WTC11 (cell line): ENCODE results near the gene AOC1. TPM values are rescaled to one million over a fixed set of nuclear protein-coding genes. Genes with fewer than 3 reads are reported as not detected.

Source experiments
- ATAC-seq: fragments of 200-7000 bp; cut with Tn5 transposase; 2 replicates; pipeline ENCODE4 v1.10.0; 2021; ENCODE audit warnings: mild to moderate bottlenecking, moderate library complexity
- CTCF ChIA-PET: fragments of 300-600 bp; sonication (Branson Sonifier 250); formaldehyde crosslinking; loops from one replicate; lab custom pipeline; 2021; ENCODE audit warnings: antibody characterized with exemption; lab: Charles Lee
- POLR2A ChIA-PET: fragments of 350-600 bp; sonication (Branson Sonifier 250); formaldehyde crosslinking; loops from one replicate; lab custom pipeline; 2021; ENCODE audit warnings: antibody characterized with exemption; lab: Charles Lee
- DNase-seq: peaks from one replicate; pipeline ENCODE4 v3.0.0; 2021; ENCODE audit warnings: low spot score
- H3K27ac Mint-ChIP-seq: 2 replicates; pipeline ENCODE4 v1.8.0; 2021; ENCODE audit warnings: mixed read lengths
- H3K27me3 Mint-ChIP-seq: 2 replicates; pipeline ENCODE4 v1.8.0; 2021; ENCODE audit warnings: low read depth, mild to moderate bottlenecking, moderate library complexity, mixed read lengths
- H3K36me3 Mint-ChIP-seq: 2 replicates; pipeline ENCODE4 v1.8.0; 2021; ENCODE audit warnings: mixed read lengths
- H3K4me1 Mint-ChIP-seq: 2 replicates; pipeline ENCODE4 v1.8.0; 2022; ENCODE audit warnings: mixed read lengths
- H3K4me3 Mint-ChIP-seq: 2 replicates; pipeline ENCODE4 v1.8.0; 2021; ENCODE audit warnings: mild to moderate bottlenecking, moderate library complexity, mixed read lengths
- H3K9me3 Mint-ChIP-seq: 2 replicates; pipeline ENCODE4 v1.8.0; 2021; ENCODE audit warnings: mixed read lengths
- ELF4 ChIP-seq: sonication (generic); formaldehyde crosslinking; IDR thresholded peaks from 2 replicates; pipeline ENCODE4 v1.8.1; 2022; ENCODE audit warnings: low read depth, mild to moderate bottlenecking, moderate library complexity, missing genetic modification reagents
- ESRRA ChIP-seq: sonication (generic); formaldehyde crosslinking; IDR thresholded peaks from 2 replicates; pipeline ENCODE4 v1.8.1; 2022; ENCODE audit warnings: mild to moderate bottlenecking, missing genetic modification reagents, borderline replicate concordance
- ETV6 ChIP-seq: sonication (generic); formaldehyde crosslinking; IDR thresholded peaks from 2 replicates; pipeline ENCODE4 v1.8.1; 2022; ENCODE audit warnings: mild to moderate bottlenecking, missing genetic modification reagents
- FOXJ3 ChIP-seq: sonication (generic); formaldehyde crosslinking; IDR thresholded peaks from 2 replicates; pipeline ENCODE4 v1.9.0; 2021; ENCODE audit warnings: missing genetic modification reagents, mild to moderate bottlenecking, borderline replicate concordance
- FOXP1 ChIP-seq: sonication (generic); formaldehyde crosslinking; IDR thresholded peaks from 2 replicates; pipeline ENCODE4 v1.8.0; 2022; ENCODE audit warnings: missing genetic modification reagents, mild to moderate bottlenecking, moderate library complexity, borderline replicate concordance
- IRF2 ChIP-seq: sonication (generic); formaldehyde crosslinking; IDR thresholded peaks from 2 replicates; pipeline ENCODE4 v1.8.0; 2022; ENCODE audit warnings: low read depth, missing genetic modification reagents, borderline replicate concordance
- NFE2L1 ChIP-seq: sonication (generic); formaldehyde crosslinking; IDR thresholded peaks from 2 replicates; pipeline ENCODE4 v1.8.1; 2023; ENCODE audit warnings: missing genetic modification reagents
- NFYB ChIP-seq: sonication (generic); formaldehyde crosslinking; conservative IDR thresholded peaks from 2 replicates; pipeline ENCODE4 v1.8.0; 2022; ENCODE audit warnings: low read depth, missing genetic modification reagents
- NR2C2 ChIP-seq: sonication (generic); formaldehyde crosslinking; IDR thresholded peaks from 2 replicates; pipeline ENCODE4 v1.8.0; 2022; ENCODE audit warnings: mild to moderate bottlenecking, missing genetic modification reagents
- NR3C1 ChIP-seq: sonication (generic); formaldehyde crosslinking; conservative IDR thresholded peaks from 2 replicates; pipeline ENCODE4 v1.8.1; 2023; ENCODE audit warnings: low read depth, mild to moderate bottlenecking, missing genetic modification reagents
- PRRX2 ChIP-seq: fragments of 250-450 bp; sonication (Bioruptor Pico); IDR thresholded peaks from 2 replicates; pipeline ENCODE4 v1.8.0; 2021; ENCODE audit warnings: mild to moderate bottlenecking
- TCF7 ChIP-seq: sonication (generic); formaldehyde crosslinking; IDR thresholded peaks from 2 replicates; pipeline ENCODE4 v1.8.0; 2022; ENCODE audit warnings: mild to moderate bottlenecking, low read depth, missing genetic modification reagents, moderate library complexity
- TEAD4 ChIP-seq: sonication (generic); formaldehyde crosslinking; IDR thresholded peaks from 2 replicates; pipeline ENCODE4 v1.8.0; 2022; ENCODE audit warnings: mild to moderate bottlenecking, missing genetic modification reagents
- ZBTB21 ChIP-seq: sonication (generic); formaldehyde crosslinking; IDR thresholded peaks from 2 replicates; pipeline ENCODE4 v1.8.1; 2023; ENCODE audit warnings: mild to moderate bottlenecking, missing genetic modification reagents, borderline replicate concordance
- ZNF232 ChIP-seq: sonication (generic); formaldehyde crosslinking; IDR thresholded peaks from 2 replicates; pipeline ENCODE4 v1.8.0; 2022; ENCODE audit warnings: mild to moderate bottlenecking, missing genetic modification reagents
- total RNA-seq: library from RNA; stranded (reverse); gene quantifications from 3 replicates; pipeline ENCODE4 v1.2.3, GENCODE V29; 2021
- TF ChIP-seq, protein P1 (sequence below): sonication (generic); formaldehyde crosslinking; IDR thresholded peaks from 2 replicates; pipeline ENCODE4 v1.8.1; 2023; ENCODE audit warnings: mild to moderate bottlenecking, moderate library complexity, missing genetic modification reagents
- TF ChIP-seq, protein P2 (sequence below): sonication (generic); formaldehyde crosslinking; IDR thresholded peaks from 2 replicates; pipeline ENCODE4 v1.8.0; 2022; ENCODE audit warnings: mild to moderate bottlenecking, missing genetic modification reagents
- TF ChIP-seq, protein P3 (sequence below): sonication (generic); formaldehyde crosslinking; IDR thresholded peaks from 2 replicates; pipeline ENCODE4 v1.8.0; 2022; ENCODE audit warnings: mild to moderate bottlenecking, missing genetic modification reagents
- TF ChIP-seq, protein P4 (sequence below): fragments of 250-450 bp; sonication (Bioruptor Pico); conservative IDR thresholded peaks from 2 replicates; pipeline ENCODE4 v1.9.0; 2021; ENCODE audit warnings: mild to moderate bottlenecking
- TF ChIP-seq, protein P5 (sequence below): sonication (generic); formaldehyde crosslinking; IDR thresholded peaks from 2 replicates; pipeline ENCODE4 v1.8.1; 2022; ENCODE audit warnings: missing genetic modification reagents, borderline replicate concordance
- TF ChIP-seq, protein P6 (sequence below): fragments of 250-450 bp; sonication (Bioruptor Pico); IDR thresholded peaks from 2 replicates; pipeline ENCODE4 v1.9.0; 2021; ENCODE audit warnings: mild to moderate bottlenecking
- TF ChIP-seq, protein P7 (sequence below): sonication (generic); formaldehyde crosslinking; IDR thresholded peaks from 2 replicates; pipeline ENCODE4 v1.8.1; 2022; ENCODE audit warnings: mild to moderate bottlenecking, moderate library complexity, missing genetic modification reagents

Gene AOC1
- total RNA-seq, 1 experiment from 2014 or later, result 0.17 TPM

DNA sequence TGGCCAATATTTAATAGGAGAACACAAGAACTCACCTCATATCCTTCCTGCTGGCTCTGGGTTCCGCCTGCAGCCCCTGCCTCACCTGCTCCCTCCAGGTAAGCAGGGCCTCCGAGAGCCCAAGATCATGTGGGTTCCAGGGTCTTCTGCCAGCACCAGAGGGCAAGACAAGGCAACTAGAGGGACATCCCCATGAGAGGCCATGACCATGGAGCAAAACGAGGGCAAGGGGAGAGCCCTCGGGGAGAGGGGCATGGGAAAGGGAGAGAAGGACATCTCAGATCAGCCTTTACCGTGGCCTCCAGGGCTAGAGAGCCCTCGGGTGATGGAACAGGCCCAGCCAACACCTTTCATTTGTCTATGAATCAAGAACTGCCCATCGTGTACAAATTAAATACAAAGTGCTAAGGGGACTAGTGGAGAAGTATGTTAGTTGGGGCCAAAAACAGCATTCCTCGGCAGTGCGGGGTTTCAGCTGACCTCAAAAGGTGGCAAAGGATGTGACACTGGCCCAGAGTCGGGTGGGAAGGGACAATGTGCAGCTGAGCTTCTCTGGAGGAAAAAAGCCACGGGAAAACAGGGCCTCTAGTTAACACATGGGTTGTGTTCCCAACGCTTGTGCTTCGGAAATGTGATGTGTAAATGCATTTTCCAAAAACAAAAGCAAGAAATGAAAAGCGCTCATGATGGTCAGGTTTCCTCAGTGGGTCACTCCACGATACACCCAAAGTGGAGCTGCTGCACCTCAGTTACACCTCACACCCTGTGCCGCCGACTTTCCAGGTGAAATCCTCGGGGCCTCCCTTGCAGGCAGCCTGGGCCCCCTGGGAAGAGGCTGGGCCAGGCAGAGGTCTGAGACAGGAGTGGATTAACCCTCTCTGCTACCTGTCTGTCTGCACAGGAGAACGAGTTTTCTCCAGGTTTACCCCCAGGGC, 2.0 kb downstream of the AOC1 start (continued):
- TF ChIP-seq, protein P1, sequence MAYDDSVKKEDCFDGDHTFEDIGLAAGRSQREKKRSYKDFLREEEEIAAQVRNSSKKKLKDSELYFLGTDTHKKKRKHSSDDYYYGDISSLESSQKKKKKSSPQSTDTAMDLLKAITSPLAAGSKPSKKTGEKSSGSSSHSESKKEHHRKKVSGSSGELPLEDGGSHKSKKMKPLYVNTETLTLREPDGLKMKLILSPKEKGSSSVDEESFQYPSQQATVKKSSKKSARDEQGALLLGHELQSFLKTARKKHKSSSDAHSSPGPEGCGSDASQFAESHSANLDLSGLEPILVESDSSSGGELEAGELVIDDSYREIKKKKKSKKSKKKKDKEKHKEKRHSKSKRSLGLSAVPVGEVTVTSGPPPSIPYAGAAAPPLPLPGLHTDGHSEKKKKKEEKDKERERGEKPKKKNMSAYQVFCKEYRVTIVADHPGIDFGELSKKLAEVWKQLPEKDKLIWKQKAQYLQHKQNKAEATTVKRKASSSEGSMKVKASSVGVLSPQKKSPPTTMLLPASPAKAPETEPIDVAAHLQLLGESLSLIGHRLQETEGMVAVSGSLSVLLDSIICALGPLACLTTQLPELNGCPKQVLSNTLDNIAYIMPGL (CRISPR knock-in tag), result no peak
- TF ChIP-seq TCF7 (CRISPR knock-in tag), result no peak
- no peak for TF ChIP-seq ESRRA
- TF ChIP-seq, protein P2, sequence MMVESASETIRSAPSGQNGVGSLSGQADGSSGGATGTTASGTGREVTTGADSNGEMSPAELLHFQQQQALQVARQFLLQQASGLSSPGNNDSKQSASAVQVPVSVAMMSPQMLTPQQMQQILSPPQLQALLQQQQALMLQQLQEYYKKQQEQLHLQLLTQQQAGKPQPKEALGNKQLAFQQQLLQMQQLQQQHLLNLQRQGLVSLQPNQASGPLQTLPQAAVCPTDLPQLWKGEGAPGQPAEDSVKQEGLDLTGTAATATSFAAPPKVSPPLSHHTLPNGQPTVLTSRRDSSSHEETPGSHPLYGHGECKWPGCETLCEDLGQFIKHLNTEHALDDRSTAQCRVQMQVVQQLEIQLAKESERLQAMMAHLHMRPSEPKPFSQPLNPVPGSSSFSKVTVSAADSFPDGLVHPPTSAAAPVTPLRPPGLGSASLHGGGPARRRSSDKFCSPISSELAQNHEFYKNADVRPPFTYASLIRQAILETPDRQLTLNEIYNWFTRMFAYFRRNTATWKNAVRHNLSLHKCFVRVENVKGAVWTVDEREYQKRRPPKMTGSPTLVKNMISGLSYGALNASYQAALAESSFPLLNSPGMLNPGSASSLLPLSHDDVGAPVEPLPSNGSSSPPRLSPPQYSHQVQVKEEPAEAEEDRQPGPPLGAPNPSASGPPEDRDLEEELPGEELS (CRISPR knock-in tag), result no peak
- TF ChIP-seq NFE2L1 (CRISPR knock-in tag), result no peak
- no peak for TF ChIP-seq FOXP1 (CRISPR knock-in tag)
- TF ChIP-seq ELF4 (CRISPR knock-in tag), result no peak
- no peak for TF ChIP-seq NR3C1 (CRISPR knock-in tag)

DNA sequence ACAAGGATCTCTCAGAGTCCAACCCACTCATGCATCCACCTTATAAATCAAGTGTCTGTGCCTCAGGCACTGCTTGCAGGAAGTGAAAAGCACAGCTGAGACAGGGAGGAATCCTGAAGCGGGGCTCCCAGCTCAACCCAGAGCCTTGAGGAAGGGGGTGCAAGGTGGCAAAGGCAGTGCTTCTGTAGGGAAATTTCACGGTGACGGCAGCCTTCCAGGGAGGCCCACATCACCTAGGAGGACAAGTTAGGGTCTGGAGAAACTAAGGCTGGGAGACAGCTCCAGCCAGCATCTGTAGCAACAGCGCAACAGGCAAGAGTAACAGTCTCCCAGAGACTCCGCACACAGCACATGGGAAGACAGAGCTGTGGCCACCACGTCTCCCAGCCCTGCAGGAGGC, 2.7 kb downstream of the AOC1 start:
- Mint-ChIP-seq H3K4me1 (peaks cover 8% of the 10 kb centered on the region), H3K27me3 (peaks cover 5% of the 10 kb centered on the region), H3K36me3 (no peaks in the 10 kb centered on the region), H3K4me3 (no peak overlapping the region), H3K9me3 (no peaks in the 10 kb centered on the region), H3K27ac (no peak overlapping the region)
- DNase-seq, result no peak
- no peak for ATAC-seq
- ChIA-PET CTCF (interaction anchor here (1.2 to 1.8 kb wide), 2 partner anchors 21 to 43 kb away, joined by 5 to 9 read pairs; no protein-coding TSS in a partner anchor), POLR2A (no interaction called here)
- TF ChIP-seq ZBTB21 (CRISPR knock-in tag) (no peak), PRRX2 (CRISPR knock-in tag) (no peak), ETV6 (CRISPR knock-in tag) (no peak), IRF2 (CRISPR knock-in tag) (no peak), NFYB (CRISPR knock-in tag) (no peak), NR2C2 (CRISPR knock-in tag) (no peak), TEAD4 (CRISPR knock-in tag) (no peak), FOXJ3 (CRISPR knock-in tag) (no peak), ZNF232 (CRISPR knock-in tag) (no peak)
- TF ChIP-seq, protein P3, sequence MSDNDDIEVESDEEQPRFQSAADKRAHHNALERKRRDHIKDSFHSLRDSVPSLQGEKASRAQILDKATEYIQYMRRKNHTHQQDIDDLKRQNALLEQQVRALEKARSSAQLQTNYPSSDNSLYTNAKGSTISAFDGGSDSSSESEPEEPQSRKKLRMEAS, result no peak
- TF ChIP-seq, protein P4, sequence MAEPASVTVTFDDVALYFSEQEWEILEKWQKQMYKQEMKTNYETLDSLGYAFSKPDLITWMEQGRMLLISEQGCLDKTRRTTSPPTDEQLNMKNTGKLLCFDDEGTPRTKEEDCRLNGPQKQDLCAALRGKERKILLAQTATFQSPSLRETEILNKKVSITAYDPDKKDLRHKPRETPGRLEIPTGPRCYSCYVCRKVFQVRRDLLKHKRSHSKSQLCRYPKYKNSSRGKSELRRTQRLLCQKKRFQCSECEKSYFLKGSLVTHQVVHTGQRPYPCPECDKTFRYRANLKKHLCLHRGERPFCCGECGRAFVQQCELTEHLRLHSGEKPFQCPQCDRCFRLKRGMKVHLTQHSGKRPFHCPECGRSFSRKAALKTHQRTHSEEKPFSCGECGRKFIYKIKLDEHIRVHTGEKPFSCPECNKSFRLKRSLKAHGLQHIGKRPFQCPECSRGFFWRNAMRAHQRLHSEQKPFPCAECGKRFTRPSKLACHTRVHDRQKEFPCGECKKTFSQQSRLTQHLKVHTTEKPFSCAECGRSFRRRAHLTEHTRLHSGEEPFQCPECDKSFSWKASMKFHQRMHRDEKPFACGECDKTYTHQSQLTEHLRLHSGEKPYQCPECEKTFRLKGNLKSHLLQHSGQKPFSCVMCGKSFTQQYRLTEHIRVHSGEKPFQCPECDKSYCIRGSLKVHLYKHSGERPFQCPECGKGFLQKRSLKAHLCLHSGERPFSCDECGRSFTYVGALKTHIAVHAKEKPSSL (CRISPR knock-in tag), result no peak
- TF ChIP-seq, protein P5, sequence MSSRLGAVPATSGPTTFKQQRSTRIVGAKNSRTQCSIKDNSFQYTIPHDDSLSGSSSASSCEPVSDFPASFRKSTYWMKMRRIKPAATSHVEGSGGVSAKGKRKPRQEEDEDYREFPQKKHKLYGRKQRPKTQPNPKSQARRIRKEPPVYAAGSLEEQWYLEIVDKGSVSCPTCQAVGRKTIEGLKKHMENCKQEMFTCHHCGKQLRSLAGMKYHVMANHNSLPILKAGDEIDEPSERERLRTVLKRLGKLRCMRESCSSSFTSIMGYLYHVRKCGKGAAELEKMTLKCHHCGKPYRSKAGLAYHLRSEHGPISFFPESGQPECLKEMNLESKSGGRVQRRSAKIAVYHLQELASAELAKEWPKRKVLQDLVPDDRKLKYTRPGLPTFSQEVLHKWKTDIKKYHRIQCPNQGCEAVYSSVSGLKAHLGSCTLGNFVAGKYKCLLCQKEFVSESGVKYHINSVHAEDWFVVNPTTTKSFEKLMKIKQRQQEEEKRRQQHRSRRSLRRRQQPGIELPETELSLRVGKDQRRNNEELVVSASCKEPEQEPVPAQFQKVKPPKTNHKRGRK, result no peak
- TF ChIP-seq, protein P6, sequence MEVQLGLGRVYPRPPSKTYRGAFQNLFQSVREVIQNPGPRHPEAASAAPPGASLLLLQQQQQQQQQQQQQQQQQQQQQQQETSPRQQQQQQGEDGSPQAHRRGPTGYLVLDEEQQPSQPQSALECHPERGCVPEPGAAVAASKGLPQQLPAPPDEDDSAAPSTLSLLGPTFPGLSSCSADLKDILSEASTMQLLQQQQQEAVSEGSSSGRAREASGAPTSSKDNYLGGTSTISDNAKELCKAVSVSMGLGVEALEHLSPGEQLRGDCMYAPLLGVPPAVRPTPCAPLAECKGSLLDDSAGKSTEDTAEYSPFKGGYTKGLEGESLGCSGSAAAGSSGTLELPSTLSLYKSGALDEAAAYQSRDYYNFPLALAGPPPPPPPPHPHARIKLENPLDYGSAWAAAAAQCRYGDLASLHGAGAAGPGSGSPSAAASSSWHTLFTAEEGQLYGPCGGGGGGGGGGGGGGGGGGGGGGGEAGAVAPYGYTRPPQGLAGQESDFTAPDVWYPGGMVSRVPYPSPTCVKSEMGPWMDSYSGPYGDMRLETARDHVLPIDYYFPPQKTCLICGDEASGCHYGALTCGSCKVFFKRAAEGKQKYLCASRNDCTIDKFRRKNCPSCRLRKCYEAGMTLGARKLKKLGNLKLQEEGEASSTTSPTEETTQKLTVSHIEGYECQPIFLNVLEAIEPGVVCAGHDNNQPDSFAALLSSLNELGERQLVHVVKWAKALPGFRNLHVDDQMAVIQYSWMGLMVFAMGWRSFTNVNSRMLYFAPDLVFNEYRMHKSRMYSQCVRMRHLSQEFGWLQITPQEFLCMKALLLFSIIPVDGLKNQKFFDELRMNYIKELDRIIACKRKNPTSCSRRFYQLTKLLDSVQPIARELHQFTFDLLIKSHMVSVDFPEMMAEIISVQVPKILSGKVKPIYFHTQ, result no peak
- TF ChIP-seq, protein P1 (CRISPR knock-in tag), result no peak
- TF ChIP-seq, protein P7, sequence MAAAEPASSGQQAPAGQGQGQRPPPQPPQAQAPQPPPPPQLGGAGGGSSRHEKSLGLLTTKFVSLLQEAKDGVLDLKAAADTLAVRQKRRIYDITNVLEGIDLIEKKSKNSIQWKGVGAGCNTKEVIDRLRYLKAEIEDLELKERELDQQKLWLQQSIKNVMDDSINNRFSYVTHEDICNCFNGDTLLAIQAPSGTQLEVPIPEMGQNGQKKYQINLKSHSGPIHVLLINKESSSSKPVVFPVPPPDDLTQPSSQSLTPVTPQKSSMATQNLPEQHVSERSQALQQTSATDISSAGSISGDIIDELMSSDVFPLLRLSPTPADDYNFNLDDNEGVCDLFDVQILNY (CRISPR knock-in tag), result no peak
